GM04503 (cell line): ENCODE measurements around the gene EXD3.
"Not testable (repeated sequence)": the region's sequence is repeated elsewhere in the genome, so short reads cannot be mapped to it uniquely, and the experiment has no call there.

Source experiments
- DNase-seq: peaks from one replicate; pipeline ENCODE4 v3.0.0-alpha.2; 2012; ENCODE audit warnings: low read depth

Gene EXD3

DNA sequence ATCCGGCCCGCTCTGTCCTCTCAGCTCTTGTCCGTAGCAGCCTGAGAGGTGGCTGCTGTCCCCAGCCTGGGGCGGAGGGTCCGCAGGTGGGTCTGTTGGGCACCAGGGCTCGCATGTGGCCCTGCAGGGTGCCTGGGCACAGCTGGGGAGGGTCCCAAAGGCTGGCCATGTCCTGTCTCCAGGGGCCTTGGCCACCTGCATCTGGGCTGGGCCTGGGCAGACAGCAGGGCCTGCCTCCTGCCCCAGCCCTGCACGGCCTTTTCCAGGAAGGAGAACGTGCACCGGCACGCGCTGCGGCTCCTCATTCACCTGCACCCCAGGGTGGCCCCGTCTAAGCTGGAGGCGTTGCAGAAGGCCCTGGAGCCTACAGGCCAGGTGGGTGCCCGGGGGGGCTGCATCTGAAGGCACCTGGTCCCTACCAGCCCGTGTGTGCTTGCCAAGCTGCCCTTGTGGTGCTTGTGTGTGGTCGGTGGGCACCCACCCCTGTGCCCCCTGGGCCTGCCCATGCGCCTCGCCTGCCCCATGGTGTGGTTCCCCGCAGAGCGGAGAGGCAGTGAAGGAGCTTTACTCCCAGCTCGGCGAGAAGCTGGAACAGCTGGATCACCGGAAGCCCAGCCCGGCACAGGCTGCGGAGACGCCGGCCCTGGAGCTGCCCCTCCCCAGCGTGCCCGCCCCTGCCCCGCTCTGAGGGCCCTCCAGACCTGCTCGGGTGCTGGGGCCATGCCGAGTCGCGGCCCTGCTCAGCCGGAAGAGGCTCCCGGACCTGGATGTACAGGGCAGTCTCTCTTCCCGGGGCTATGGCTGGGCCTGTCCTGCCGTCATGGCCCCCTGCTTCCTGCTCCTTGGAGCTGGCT, 150.5 kb downstream of the EXD3 start:
- no peak for DNase-seq

DNA sequence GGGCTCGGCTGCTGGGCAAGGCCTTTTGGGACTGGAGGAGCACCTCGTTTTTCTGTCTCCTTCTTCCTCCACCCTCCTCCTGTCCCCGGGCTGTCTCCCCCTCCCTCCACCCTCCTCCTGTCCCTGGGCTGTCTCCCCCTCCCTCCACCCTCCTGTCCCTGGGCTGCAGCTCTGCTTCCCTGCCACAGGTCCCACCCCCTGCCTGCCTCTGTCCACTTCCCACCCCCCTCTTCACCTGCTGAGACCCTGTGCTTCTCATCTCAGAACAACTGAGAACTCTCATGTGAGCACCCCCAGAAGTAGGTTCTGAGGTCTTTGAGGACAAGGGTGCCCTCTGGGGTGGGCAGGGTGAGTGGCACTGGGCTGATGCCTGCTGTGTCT, 151.3 kb downstream of the EXD3 start:
- no peak for DNase-seq

DNA sequence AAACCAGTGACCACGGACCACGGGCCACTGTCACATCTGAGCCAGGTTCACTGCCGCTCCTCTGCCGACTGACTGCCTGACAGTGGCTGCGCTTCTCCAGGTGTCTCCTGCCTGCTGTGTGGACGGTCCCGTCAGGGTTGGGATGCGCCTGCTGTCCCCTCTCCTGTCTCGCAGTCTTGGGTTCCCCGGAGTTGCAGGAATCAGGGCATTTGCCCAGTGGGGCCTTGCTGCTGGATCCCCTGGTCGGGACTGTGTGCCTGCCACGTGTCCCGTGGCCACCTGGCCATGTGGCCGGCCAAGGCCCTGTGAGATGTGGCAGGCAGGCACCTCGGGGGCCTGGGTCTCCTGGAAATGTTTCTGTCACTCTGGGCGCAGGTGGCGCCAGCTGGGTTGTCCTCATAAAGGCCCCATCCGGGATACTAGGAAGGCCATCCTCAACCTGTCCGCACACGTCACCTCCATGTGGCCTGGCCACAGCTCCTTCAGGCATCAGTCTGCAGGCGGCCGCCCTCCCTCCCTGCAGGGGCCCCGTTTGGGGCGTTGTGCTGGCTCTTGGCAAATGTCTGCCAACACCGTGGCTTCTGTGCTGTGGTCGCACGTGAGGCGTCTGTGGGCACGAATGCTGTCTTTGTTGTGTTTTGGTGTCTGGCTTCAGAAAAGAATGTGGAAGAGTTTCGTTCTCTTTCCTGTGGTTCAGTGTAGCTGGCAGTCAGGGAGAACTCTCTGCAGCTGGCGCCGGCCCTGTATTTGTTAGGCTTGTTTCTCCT, 151.8 kb downstream of the EXD3 start:
- no peak for DNase-seq

DNA sequence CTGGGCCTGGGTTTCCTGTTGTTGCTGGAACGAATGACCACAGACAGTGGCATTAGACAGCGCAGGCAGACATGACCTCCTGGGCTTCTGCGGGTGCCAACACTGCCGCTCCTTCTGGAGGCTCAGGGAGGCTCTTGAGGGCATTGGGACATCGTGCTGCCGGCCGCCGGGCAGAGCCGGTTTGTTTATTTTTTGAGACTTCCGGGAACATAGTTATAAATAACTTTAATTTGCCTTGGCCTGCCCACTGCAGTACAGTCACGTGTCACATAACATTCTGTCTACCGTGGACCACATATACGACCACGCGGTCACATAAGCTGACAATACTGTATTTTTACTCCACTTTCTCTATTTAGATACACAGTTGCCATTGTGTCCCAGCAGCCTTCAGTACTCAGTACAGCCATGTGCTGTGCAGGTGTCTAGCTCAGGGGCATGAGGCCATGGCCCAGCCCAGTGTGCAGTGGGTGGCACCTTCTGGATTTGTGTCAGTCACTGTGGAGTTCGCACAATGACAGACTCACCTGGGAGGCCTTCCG, 153.7 kb downstream of the EXD3 start:
- DNase-seq, result no peak

DNA sequence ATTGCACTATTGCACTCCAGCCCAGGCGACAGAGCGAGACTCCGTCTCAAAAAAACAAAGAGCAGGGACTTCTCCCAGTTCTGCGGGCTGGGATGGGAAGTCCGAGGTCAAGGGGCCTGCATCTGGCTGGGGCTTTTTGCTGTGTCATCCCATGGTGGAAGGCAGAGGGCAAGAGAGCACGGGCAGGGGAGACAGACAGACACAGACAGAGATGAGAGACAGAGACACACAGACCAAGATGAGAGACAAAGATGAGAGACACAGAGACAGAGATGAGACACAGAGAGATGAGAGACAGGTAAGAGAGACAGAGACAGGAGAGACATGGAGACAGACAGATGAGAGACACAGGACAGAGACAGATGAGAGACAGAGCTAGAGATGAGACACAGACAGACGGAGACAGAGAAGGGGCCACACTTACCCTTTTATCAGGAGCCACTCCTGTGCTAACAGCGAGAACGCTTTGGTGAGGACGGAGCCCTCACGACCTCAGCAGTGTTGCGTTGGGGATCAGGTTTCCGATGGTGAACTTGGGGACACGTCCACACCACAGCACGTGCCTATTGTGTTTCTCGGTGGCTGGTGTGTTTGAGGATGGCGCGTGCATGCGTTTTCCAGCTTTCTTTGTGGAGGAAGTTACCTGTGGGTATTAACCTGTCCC, 154.3 kb downstream of the EXD3 start:
- DNase-seq, result no peak

DNA sequence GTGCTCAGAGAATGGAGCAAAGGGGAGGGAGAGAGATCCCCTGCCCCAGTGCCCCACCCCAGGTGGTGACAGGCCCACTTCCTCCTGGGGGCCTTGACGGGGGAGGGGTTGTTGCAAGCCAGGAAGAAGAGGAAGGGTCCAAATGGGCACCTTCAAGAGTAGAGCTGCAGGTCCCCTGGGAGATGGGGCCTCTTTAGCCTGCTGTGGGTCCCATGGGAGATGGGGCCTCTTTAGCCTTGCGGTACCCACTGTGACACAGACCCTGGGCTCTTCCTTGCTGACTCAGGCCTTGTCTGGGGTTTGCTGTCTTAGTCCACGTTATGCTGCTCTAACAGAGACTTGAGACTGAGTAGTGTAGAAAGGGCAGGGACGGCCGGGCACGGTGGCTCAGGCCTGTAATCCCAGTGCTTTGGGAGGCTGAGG, 155.0 kb downstream of the EXD3 start:
- DNase-seq, result no peak

DNA sequence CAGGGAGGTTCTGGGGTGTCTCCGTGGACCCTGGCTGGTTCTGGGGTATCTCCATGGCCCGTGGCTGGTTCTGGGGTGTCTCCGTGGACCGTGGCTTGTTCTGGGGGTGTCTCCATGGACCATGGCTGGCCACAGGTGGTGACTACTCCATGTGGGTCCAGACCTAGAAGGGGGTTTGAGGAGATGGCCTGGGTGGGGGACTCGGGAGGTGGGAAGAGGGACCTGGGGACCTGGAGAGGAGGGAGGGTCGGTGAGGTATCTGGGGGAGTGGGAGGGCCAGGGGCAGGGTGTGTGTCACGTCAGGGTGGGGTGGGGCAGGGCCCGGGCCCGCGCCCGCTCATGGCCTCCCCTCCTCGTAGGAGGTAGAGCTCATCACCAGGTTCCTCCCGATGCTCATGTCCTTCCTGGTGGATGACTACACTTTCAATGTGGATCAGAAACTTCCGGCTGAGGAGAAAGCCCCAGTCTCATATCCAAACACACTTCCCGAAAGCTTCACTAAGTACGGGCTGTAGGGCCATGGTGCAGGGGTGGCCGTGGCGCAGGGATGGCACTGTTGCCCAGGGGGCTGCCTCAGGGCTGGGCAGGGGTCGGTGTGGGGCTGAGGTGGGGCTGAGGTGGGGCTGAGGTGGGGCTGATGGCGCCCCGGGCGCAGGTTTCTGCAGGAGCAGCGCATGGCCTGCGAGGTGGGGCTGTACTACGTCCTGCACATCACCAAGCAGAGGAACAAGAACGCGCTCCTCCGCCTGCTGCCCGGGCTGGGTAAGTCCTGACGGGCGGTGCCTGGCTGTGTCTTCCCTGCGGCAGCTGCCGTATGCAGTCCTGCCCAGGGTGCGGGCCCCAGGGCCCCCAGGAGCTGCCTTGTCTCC, 156.1 kb downstream of the EXD3 start:
- DNase-seq, result no peak

DNA sequence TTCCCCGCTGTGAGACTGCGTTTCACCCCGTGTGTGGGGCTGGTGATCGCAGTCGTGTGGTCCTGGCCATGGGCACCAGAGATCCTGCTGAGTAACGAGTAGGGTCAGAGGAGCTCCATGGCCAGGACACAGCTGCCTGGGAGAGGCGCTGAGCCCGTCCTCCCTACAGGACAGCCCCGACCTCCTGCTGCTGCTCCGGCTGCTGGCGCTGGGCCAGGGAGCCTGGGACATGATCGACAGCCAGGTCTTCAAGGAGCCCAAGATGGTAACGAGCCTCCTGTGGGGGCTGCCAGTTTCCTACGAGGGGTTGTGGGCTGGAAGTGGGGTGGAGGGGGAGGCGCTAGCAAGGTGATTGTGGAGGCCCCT, 156.8 kb downstream of the EXD3 start:
- no peak for DNase-seq

DNA sequence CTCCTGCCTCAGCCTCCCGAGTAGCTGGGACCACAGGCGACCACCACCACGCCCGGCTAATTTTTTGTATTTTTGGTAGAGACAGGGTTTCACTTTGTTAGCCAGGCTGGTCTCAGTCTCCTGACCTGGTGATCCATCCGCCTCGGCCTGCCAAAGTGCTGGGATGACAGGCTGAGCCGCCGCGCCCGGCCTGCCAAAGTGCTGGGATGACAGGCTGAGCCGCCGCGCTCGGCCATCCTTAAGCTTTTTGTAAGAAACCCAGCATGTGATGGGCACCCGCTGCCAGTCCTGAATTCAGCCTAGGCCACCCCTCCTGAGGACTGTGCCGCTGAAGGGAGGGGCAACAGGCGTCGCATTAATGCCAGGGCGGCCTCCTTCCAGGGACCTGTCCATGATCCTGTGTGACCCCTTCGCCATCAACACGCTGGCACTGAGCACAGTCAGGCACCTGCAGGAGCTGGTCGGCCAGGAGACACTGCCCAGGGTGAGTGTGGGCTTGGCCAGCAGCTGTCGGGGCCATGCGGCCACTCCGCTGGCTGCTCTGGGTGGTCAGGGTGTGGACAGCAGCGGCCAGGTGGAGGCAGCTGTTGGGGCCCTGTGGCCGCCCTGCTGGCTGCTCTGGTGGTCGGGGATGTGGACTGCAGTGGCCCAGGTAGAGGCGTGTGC, 157.3 kb downstream of the EXD3 start:
- DNase-seq, result no peak

DNA sequence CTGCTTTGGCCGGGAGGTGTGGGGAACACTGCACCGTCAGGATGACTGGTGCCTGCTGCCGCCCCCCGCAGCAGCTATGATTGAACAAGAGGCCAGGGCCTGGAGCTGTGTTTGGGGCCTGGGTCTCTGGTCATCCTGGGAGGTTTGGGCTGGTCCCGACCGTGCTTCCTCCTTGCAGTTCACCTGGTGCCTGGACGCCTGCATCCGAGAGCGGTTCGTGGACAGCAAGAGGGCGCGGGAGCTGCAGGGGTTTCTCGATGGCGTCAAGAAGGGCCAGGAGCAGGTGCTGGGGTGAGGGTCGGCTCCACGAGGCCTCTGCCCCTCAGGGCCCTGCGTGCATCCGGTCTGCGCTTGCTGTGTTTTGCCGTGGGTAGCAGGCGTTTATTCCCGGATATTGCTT, 158.9 kb downstream of the EXD3 start:
- no peak for DNase-seq

DNA sequence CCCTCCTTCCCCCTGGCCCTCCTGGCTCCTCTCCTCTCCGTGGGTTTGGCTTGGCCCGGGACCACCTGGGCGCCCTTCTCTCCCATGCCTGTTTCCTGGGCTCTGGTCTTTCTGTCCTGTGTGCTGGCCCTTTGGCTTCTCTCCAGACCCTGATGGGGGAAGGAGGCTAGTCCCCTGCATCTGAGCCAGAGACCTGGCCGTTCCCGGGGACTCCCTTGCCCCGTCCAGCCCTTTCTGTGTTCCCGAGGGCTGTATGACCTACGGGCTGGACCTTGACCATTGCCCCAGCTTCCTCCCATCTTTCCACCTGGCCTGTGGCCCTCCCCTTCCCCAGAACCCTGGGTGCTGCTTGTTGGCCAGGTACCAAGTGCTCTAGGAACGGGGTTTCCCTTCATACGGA, 159.5 kb downstream of the EXD3 start:
- DNase-seq, result no peak

DNA sequence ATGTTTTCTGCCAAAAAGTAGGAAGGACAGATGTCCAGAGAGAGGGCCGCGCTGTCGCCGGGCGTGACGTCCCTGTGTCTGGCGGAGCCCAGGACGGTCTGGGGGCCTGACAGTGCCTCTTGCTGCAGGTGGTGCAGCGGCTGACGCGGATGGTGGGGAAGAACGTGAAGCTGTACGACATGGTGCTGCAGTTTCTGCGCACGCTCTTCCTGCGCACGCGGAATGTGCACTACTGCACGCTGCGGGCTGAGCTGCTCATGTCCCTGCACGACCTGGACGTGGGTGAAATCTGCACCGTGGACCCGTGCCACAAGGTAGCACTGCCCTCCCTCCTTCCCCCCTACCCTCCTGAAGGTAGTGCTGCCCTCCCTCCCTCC, 160.1 kb downstream of the EXD3 start:
- DNase-seq, result no peak

DNA sequence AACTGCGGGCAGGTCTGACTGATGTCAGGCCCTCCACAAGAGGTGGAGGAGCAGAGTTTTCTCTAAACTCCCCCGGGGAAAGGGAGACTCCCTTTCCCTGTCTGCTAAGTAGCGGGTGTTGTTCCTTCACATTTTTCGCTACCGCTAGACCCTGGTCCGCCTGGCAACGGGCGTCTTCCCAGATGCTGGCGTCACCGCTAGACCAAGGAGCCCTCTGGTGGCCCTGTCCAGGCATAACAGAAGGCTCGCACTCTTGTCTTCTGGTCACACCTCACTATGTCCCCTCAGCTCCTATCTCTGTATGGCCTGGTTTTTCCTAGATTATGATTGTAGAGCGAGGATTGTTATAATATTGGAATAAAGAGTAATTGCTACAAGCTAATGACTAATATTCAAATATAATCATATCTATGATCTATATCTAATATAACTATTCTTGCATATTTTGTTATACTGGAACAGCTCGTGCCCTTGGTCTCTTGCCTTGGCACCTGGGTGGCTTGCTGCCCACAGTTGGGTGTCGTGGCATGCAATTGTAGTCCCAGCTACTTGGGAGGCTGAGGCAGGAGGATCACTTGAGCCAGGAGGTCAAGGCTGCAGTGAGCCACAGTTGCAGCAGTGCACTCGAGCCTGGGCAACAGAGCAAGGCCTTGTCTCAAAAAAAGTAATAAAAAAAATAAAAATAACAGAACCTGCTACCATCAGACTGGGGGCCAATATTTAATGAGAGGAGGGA, 160.6 kb downstream of the EXD3 start:
- not testable (repeated sequence) for DNase-seq
